Kidney (tissue), 14 donors: ENCODE measurements around the gene KIF22. TPM values are rescaled to one million over a fixed set of nuclear protein-coding genes. Genes with fewer than 3 reads are reported as not detected.
"Not testable (repeated sequence)": the region's sequence is repeated elsewhere in the genome, so short reads cannot be mapped to it uniquely, and the experiment has no call there.

ENCODE experiments used
- DNase-seq, 5 donors: peaks; one replicate each; pipeline ENCODE4 v3.0.0-alpha.2; 2013 to 2020
- FAIRE-seq: peaks from 2 replicates; lab custom pipeline; 2012; peaks lifted over from hg19 to GRCh38; lab: Jason Lieb, UNC
- H3K27ac ChIP-seq, 2 donors: one replicate each; pipeline ENCODE4 v1.7.0; 2013; ENCODE audit warnings: low read depth in 2 of 2, low read length in 2 of 2, inconsistent platforms in 1 of 2
- H3K27me3 ChIP-seq: one replicate; pipeline ENCODE4 v1.7.1; 2013; ENCODE audit warnings: low read length, inconsistent platforms; ENCODE audit not compliant: control insufficient read depth, insufficient read depth
- H3K36me3 ChIP-seq, 3 donors: one replicate each; pipeline versions ENCODE4 v1.7.0 to v1.7.1; 2013; ENCODE audit warnings: low read length in 3 of 3, control low read depth in 1 of 3, inconsistent platforms in 1 of 3; ENCODE audit not compliant: insufficient read depth in 3 of 3, control insufficient read depth in 2 of 3
- H3K4me1 ChIP-seq, 3 donors: one replicate each; pipeline versions ENCODE4 v1.7.0 to v1.7.1; 2013; ENCODE audit warnings: low read length in 3 of 3, inconsistent platforms in 1 of 3, low read depth in 1 of 3; ENCODE audit not compliant: control insufficient read depth in 2 of 3, insufficient read depth in 2 of 3
- H3K4me3 ChIP-seq, 3 donors: one replicate each; pipeline versions ENCODE4 v1.7.0 to v1.8.1; 2013; ENCODE audit warnings: low read length in 3 of 3, control low read depth in 1 of 3, inconsistent platforms in 1 of 3
- H3K9ac ChIP-seq, 3 donors: one replicate each; pipeline versions ENCODE4 v1.7.0 to v1.7.1; 2013; ENCODE audit warnings: low read length in 3 of 3, control low read depth in 1 of 3, inconsistent platforms in 1 of 3
- H3K9me3 ChIP-seq, 3 donors: one replicate each; pipeline versions ENCODE4 v1.7.0 to v1.7.1; 2013; ENCODE audit warnings: low read length in 3 of 3, control low read depth in 1 of 3, inconsistent platforms in 1 of 3; ENCODE audit not compliant: control insufficient read depth in 2 of 3, insufficient read depth in 1 of 3
- CTCF ChIP-seq: IDR thresholded peaks from 3 replicates; pipeline ENCODE4 v1.5.1; 2012; ENCODE audit warnings: mild to moderate bottlenecking, moderate library complexity, borderline replicate concordance; ENCODE audit not compliant: insufficient read depth; ENCODE audit errors: extremely low read depth
- intact Hi-C: fragments of 100-400 bp; cut with DNase I; formaldehyde crosslinking; loops from one replicate; pipeline ENCODE4 v1.11.1; 2022
- polyA plus RNA-seq: library from polyadenylated mRNA; stranded (reverse); fragments of 350-450 nt; fragmentation: Illumina TruSeq; extraction: RNeasy Lipid Tissue Mini Kit (QIAGEN cat#74804); gene quantifications from one replicate; pipeline ENCODE4 v1.2.3, GENCODE V29; 2014; ENCODE audit warnings: low read depth, low replicate concordance; ENCODE audit not compliant: insufficient read depth
- total RNA-seq: library from RNA; stranded (reverse); fragmentation: NEBNext Ultra II Directional; extraction: Animal tissue kit (Norgen Biotek cat#: 25700); gene quantifications from one replicate; pipeline ENCODE4 v1.2.1, GENCODE V29; 2021
- donor health status: control.
- donor health status: control.
- donor health status: control.
- donor health status: control.
- donor health status: control.
- donor health status: DM: yes; HTN: yes; CAD: no.
- donor health status: Normal renal cell carcinoma (clear cell type).

The KIF22 gene
- total and polyA plus RNA-seq, 2 donors from 2014 or later, result 32.3 to 42.9 TPM

- intact Hi-C loops, result no loop called here
- no peak overlapping the region for H3K27ac ChIP-seq
- no peak overlapping the region for H3K9ac ChIP-seq
- FAIRE-seq (no peak), DNase-seq (no peak)
- no peaks in the 10 kb centered on the region for H3K27me3 ChIP-seq
- no peaks in the 10 kb centered on the region for H3K9me3 ChIP-seq
- H3K36me3 ChIP-seq, result no peaks in the 10 kb centered on the region
- H3K4me1 ChIP-seq, result no peaks in the 10 kb centered on the region
- no peak for TF ChIP-seq CTCF
- no peak overlapping the region for H3K4me3 ChIP-seq
Observed at GRCh38 chr16:29769507-29769906, 21.0 kb upstream of the KIF22 start.

- TF ChIP-seq CTCF, result no peak
- no peak overlapping the region for H3K4me3 ChIP-seq
- no peaks in the 10 kb centered on the region for H3K4me1 ChIP-seq
- H3K27ac ChIP-seq, result no peak overlapping the region
- no peak for FAIRE-seq
- DNase-seq, result no peak
- no peak overlapping the region for H3K9ac ChIP-seq
- intact Hi-C loops, result no loop called here
- H3K27me3 ChIP-seq, result no peaks in the 10 kb centered on the region
- H3K36me3 ChIP-seq, result no peaks in the 10 kb centered on the region
- no peaks in the 10 kb centered on the region for H3K9me3 ChIP-seq
Observed at GRCh38 chr16:29770250-29770929, 20.2 kb upstream of the KIF22 start.

GRCh38 chr16:29772330-29772729 is 18.2 kb upstream of the KIF22 start:
- intact Hi-C loops, H3K36me3 ChIP-seq, DNase-seq, FAIRE-seq, H3K27ac ChIP-seq, H3K9me3 ChIP-seq, H3K9ac ChIP-seq, H3K4me1 ChIP-seq, H3K4me3 ChIP-seq, H3K27me3 ChIP-seq: not testable (repeated sequence)

GRCh38 chr16:29774730-29775129 is 15.8 kb upstream of the KIF22 start:
- Histone ChIP-seq H3K4me3 (no peak overlapping the region), H3K4me1 (no peaks in the 10 kb centered on the region), H3K27me3 (no peaks in the 10 kb centered on the region), H3K9me3 (no peaks in the 10 kb centered on the region), H3K9ac (no peak overlapping the region), H3K36me3 (no peaks in the 10 kb centered on the region), H3K27ac (no peak overlapping the region)
- intact Hi-C loops, result no loop called here
- FAIRE-seq, result no peak
- TF ChIP-seq CTCF, result no peak
- DNase-seq, result no peak
